NB4 (cell line): Measurements from ENCODE around the gene SFI1.

ENCODE experiments used
- POLR2A ChIP-seq: IDR thresholded peaks from 2 replicates; pipeline ENCODE4 v1.6.1; 2011; ENCODE audit warnings: mild to moderate bottlenecking; ENCODE audit not compliant: insufficient read length; ENCODE audit errors: extremely low read depth
- TF ChIP-seq, protein P1 (sequence below): IDR thresholded peaks from one replicate; pipeline ENCODE4 v1.5.1; 2012; ENCODE audit warnings: low read depth, low read length
- TF ChIP-seq, protein P2 (sequence below): IDR thresholded peaks from 2 replicates; pipeline ENCODE4 v1.6.1; 2011; ENCODE audit warnings: low read depth, low read length

DNA sequence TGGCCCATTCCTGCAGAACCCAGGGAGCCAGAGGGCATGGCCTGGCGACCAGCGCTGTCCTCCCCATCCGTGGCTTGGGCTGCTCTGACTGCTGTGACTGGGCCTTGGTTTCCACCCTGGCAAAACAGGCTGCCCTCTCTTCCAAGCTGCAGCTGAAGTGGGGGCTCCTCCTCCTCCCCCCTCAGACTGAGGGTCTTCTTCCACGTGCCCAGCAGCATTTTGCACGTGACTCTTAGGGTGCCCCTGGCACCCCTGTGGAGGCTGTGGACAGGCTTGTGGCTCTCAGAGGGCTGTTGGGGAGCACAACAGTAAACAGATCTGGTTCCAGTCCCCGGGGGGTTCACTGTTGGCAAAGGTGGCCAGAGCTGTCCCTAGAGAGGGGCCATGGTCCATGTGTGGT, 114.3 kb downstream of the SFI1 start:
- TF ChIP-seq, protein P1, sequence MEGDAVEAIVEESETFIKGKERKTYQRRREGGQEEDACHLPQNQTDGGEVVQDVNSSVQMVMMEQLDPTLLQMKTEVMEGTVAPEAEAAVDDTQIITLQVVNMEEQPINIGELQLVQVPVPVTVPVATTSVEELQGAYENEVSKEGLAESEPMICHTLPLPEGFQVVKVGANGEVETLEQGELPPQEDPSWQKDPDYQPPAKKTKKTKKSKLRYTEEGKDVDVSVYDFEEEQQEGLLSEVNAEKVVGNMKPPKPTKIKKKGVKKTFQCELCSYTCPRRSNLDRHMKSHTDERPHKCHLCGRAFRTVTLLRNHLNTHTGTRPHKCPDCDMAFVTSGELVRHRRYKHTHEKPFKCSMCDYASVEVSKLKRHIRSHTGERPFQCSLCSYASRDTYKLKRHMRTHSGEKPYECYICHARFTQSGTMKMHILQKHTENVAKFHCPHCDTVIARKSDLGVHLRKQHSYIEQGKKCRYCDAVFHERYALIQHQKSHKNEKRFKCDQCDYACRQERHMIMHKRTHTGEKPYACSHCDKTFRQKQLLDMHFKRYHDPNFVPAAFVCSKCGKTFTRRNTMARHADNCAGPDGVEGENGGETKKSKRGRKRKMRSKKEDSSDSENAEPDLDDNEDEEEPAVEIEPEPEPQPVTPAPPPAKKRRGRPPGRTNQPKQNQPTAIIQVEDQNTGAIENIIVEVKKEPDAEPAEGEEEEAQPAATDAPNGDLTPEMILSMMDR: no peak
- no peak for TF ChIP-seq POLR2A
- TF ChIP-seq, protein P2, sequence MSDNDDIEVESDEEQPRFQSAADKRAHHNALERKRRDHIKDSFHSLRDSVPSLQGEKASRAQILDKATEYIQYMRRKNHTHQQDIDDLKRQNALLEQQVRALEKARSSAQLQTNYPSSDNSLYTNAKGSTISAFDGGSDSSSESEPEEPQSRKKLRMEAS: no peak
